ENCODE results near the gene TBC1D24.

- TF ChIP-seq, protein P1, sequence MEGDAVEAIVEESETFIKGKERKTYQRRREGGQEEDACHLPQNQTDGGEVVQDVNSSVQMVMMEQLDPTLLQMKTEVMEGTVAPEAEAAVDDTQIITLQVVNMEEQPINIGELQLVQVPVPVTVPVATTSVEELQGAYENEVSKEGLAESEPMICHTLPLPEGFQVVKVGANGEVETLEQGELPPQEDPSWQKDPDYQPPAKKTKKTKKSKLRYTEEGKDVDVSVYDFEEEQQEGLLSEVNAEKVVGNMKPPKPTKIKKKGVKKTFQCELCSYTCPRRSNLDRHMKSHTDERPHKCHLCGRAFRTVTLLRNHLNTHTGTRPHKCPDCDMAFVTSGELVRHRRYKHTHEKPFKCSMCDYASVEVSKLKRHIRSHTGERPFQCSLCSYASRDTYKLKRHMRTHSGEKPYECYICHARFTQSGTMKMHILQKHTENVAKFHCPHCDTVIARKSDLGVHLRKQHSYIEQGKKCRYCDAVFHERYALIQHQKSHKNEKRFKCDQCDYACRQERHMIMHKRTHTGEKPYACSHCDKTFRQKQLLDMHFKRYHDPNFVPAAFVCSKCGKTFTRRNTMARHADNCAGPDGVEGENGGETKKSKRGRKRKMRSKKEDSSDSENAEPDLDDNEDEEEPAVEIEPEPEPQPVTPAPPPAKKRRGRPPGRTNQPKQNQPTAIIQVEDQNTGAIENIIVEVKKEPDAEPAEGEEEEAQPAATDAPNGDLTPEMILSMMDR (IDR thresholded peaks at IDR 0.05; ENCODE audit: borderline replicate concordance, extremely low read depth, low read length, poor library complexity, severe bottlenecking): no peak
- TF ChIP-seq EZH2 (IDR thresholded peaks at IDR 0.05; ENCODE audit: borderline replicate concordance, low read depth, low read length, severe bottlenecking): no peak
Observed at GRCh38 chr16:2459647-2460390, 15.1 kb upstream of the TBC1D24 start, which contains the start of gene TEDC2.

Data from DND-41 (cell line).